LoVo (cell line): Measurements from ENCODE around the gene VSIR.

Experiments used
- DNase-seq: peaks from one replicate; pipeline ENCODE4 v3.0.0-alpha.2; 2016; ENCODE audit warnings: low spot score

Gene VSIR

GRCh38 chr10:71747039-71747531 lies 26.2 kb downstream of the VSIR start:
- no peak for DNase-seq

GRCh38 chr10:71746344-71747037 lies 26.8 kb downstream of the VSIR start:
- DNase-seq, result no peak

- no peak for DNase-seq
These were observed 27.6 kb downstream of the VSIR start for GRCh38 chr10:71745664-71746250.

- DNase-seq, result no peak
These were observed 28.2 kb downstream of the VSIR start for GRCh38 chr10:71744897-71745663.

GRCh38 chr10:71743866-71744265 lies 29.5 kb downstream of the VSIR start:
- DNase-seq, result no peak

GRCh38 chr10:71743089-71743838 lies 30.1 kb downstream of the VSIR start:
- DNase-seq, result no peak

GRCh38 chr10:71742301-71743088 lies 30.8 kb downstream of the VSIR start:
- no peak for DNase-seq

GRCh38 chr10:71741671-71742070 lies 31.6 kb downstream of the VSIR start:
- no peak for DNase-seq

GRCh38 chr10:71741029-71741428 lies 32.3 kb downstream of the VSIR start:
- DNase-seq, result no peak

GRCh38 chr10:71740069-71740653 lies 33.2 kb downstream of the VSIR start:
- DNase-seq, result no peak

GRCh38 chr10:71739358-71739900 lies 33.9 kb downstream of the VSIR start:
- DNase-seq, result no peak

GRCh38 chr10:71737834-71738197 lies 35.5 kb downstream of the VSIR start:
- DNase-seq, result no peak

- DNase-seq, result no peak
These were observed 36.1 kb downstream of the VSIR start for GRCh38 chr10:71737001-71737833.

GRCh38 chr10:71736570-71736952 lies 36.8 kb downstream of the VSIR start:
- no peak for DNase-seq

GRCh38 chr10:71735709-71736569 lies 37.4 kb downstream of the VSIR start:
- no peak for DNase-seq

- DNase-seq, result no peak
These were observed 38.5 kb downstream of the VSIR start for GRCh38 chr10:71734797-71735196.

GRCh38 chr10:71731791-71732190 lies 41.5 kb downstream of the VSIR start:
- DNase-seq, result no peak

- DNase-seq, result peak; percentile 59
These were observed 44.1 kb downstream of the VSIR start for GRCh38 chr10:71729161-71729636.
